ENCODE measurements around the gene PLB1.

The PLB1 gene, protein sequence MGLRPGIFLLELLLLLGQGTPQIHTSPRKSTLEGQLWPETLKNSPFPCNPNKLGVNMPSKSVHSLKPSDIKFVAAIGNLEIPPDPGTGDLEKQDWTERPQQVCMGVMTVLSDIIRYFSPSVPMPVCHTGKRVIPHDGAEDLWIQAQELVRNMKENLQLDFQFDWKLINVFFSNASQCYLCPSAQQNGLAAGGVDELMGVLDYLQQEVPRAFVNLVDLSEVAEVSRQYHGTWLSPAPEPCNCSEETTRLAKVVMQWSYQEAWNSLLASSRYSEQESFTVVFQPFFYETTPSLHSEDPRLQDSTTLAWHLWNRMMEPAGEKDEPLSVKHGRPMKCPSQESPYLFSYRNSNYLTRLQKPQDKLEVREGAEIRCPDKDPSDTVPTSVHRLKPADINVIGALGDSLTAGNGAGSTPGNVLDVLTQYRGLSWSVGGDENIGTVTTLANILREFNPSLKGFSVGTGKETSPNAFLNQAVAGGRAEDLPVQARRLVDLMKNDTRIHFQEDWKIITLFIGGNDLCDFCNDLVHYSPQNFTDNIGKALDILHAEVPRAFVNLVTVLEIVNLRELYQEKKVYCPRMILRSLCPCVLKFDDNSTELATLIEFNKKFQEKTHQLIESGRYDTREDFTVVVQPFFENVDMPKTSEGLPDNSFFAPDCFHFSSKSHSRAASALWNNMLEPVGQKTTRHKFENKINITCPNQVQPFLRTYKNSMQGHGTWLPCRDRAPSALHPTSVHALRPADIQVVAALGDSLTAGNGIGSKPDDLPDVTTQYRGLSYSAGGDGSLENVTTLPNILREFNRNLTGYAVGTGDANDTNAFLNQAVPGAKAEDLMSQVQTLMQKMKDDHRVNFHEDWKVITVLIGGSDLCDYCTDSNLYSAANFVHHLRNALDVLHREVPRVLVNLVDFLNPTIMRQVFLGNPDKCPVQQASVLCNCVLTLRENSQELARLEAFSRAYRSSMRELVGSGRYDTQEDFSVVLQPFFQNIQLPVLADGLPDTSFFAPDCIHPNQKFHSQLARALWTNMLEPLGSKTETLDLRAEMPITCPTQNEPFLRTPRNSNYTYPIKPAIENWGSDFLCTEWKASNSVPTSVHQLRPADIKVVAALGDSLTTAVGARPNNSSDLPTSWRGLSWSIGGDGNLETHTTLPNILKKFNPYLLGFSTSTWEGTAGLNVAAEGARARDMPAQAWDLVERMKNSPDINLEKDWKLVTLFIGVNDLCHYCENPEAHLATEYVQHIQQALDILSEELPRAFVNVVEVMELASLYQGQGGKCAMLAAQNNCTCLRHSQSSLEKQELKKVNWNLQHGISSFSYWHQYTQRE (N-terminal part only)

DNA sequence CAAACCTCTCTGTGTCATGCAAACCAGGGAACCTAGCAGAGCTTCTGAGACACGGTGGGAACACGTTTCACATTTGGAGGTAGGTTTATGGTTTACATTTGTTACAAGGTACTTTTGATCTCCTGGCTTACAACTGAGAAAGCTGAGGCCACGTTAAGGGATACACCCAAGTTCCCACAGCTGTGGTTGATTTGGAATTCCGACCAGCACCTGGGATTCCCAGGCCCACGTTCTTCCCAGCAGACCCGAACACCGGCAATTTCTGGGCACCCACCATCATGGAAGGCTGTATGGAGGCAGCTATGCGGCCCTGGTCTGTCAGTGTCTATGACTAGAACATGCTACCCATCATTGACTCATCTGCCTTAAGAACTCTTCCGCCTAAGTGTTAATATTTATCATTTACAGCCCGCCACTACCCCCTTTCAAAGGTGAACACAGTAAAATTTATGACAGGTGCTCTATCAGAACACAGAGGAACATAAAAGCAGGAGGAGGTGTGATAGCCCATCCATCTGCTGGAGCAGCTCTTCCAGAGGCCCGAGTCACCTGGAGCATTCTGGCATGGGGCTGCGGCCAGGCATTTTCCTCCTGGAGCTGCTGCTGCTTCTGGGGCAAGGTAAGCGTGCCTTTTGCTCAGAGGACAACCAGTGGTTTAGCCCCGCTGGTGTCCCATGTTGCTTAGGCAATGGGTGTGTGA, at the start of gene PLB1:
Gene PLB1, plus strand, starts transcription at position 510 of the 700 bp plus-strand sequence. Its CDS starts 55 bp downstream, at position 565.
- no peak for DNase-seq

DNA sequence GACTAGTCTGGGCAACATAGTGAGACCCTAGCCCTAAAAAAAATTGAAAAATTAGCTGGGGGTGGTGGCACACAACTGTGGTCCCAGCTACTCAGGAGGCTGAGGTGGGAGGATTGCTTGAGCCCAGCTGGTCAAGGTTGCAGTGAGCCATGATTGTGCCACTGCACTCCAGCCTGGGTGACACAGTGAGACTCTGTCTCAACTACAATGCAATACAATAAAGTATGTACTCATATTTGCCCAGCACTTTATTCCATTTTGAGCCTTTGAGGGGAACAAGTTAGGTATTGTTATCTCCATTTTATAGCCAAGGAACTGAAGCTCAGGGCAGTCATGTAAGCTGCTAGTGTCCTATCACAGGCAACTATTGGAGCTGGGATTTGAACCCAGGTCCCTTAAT, 49.3 kb upstream of the PLB1 start:
- DNase-seq: no peak

DNA sequence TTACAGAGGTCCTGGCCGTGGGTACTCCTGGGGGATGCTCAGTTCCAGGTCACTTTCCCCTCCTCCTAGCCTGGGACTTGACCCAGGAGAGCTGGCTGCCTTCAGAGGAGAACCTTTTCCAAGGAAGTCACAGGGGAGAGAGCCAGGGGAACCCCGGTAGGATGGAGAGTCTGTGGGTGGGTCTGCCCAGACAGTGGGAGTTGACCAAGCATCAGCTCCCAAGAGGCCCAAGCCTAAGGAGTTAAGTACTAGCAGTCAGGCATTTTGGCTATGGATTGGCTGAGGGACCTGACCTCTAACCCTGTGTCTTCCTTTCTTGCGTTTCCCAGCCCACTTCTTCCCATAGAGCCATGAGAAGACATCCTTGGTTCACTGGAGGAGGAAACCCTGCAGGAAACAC, 48.8 kb upstream of the PLB1 start:
- no peak for DNase-seq

DNA sequence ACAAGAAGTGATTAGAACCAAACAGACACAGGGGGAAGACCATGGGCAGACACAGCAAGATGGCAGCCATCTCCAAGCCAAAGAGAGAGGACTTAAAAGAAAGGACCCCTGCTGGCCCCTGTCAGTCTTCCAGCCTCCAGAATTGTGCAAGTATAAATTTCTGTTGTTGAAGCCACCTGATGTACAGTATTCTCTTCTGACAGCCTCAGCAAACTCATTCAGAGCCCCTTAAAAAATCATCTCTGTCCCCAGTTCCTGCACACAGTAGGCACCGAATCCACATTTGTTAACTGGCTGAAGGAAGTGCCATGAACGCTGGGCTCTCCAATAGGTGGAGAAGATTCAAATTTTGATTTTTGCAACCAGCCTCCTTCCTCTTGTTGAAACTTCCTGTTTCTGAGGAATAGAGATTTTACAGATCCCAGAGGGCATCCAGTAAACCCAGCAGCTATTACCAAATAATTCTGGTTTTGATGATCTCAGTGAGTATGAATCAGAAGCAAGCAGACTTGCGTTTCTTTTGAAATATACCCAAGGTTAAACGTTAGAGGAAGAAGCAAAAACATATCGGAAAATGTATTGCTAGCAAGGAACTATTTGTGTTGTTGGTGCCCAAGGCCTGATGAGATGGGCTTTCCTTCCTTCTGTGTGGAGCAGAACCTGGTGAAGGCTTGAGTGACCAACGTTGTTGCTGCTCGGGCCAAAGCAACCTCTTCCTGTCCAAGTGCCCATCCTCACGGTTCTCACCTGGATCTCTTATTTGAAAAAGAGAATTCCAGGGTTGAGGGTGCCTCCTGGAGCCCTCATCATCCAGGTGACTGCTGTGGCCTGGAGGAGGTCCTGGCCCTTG, 47.7 kb upstream of the PLB1 start:
- DNase-seq: no peak

DNA sequence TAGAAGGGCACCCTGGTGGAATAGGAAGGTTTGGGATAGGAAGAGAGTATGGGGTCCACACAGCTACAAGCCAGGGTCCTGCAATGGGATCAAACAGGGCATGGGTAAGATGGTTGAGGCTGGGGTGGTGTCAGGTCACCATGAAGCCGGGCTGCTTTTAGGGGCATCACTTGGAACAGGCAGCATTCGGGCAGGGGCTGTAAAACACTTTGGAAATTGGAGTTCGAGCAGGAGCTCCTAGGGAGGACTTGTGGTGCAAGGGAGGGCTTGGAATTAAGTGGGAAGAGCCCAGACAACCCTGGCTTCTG, 47.1 kb upstream of the PLB1 start:
- no peak for DNase-seq

DNA sequence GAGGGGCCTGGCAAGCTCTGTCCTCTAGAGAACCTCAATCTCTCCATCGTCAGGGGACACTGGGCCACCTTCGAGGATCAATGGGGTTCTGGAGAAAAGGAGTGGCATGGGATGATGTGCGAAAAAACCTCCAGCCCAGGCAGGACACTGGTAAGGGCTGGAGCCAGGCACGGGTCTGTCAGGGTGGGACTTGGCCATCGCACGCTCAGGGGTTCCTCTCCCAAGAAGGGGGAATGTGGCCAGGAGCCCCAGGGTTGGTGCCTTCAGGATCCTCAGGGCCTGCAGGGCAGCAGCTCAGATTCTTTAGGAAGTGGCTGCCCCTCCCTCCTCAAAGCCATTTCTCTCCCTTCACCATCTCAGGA, 46.8 kb upstream of the PLB1 start:
- DNase-seq: no peak

DNA sequence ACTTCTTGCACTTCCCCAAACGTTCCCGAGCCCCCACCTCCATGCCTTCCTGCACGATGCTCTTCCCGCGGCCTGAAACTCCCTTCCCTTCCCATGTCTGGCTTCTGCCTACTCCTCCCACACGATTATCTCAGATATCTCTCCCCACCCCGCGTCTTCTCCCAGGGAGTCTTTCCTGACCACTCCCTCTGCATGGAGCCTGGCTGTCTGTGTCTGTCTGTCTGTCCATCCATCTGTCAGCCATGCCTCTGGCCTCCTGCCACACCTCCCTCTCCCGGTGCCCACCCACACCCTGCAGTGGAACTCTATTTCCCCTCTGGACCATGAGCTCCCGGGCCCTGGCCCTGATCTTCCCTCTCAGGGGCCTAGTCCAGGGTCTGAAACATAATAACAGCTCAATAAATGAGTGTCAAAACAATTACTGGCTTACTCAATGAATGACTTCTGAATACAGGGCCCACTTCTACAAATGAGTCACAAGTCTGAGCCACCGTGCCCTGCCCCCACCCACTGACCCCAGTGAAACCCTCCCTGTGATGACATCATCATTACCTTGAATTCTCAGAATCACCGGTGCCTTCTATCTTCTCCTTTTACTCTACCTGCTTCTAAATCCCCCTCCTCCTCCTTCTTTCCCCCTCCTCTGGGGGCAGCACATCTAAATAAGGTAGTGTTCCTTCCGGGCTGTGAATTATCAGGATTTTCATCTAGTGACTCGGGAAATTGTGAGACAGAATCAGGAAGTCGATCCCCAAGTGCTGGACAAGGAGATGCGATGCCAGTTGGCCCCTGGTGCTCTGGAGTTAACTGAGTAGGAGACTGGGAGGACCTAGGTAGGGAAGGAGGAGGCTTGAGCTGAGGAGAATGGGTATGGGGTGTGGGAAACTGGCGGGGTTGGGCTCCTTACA, 46.1 kb upstream of the PLB1 start:
- DNase-seq: no peak

DNA sequence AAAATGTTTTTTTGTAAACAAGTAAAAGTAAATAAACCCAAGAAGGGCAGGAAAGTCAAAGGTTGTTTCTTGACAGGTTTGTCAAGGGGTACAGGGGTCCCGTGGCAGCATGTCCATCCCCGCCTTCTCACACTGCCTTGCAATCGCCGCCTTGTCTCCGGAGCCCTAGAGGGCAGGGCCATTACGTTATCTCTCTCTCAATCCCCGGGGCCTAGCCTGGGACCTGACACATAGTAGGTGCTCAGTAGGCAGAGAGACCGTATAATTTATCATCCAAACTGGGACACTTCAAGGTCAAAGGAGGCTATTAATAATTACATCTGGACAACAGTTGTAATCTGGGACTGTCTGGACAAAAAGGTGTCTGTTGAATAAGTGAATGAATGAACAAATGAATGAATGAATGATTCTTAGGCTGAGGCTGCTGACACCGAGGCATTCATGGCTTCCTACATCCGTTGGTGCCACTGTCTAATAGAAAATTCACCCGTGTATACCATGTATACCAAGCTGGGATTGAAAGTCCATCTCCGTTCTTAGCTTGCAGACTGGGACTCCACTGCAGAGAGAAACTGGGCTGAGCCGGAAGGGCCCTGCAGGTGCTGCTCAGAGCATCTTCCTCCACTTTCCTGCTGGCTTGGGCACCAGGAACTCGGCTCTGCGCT, 44.8 kb upstream of the PLB1 start:
- no peak for DNase-seq

DNA sequence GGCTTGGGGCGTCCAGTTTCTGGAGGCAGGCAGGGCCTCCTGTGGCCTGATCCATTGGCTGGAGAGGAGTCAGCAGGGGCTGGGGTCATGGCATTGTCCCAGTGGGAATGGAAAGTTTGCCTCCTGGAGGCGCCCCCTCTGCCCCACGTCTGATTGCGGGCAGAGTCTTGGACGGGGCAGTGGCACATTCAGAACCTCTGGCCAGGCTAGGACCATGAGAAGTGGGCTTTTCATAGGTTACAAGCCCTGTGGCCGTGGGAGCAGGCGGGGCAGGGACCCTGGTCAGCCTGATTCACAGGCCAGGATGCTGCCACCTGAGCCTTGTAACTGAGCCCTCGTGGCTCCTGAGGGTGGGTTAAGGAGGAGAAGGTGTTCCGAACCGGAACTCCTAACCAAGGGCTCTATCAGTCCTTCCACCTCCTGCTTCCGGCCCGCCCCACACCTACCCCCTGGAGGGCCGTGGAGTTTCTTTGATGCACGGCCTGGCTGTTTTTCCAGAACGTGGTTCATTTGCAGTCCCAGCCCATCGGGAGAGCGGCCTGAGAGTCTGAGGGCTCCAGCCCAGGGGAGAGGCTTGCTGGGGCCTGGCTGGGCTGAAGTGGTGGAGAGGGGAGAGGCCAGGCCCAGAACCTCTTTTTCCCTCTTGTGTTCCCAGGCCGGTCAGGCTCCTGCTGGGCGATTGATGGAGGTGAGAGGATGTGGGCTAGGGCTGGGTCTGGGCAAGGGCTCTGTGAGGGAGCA, 43.9 kb upstream of the PLB1 start:
- no peak for DNase-seq

DNA sequence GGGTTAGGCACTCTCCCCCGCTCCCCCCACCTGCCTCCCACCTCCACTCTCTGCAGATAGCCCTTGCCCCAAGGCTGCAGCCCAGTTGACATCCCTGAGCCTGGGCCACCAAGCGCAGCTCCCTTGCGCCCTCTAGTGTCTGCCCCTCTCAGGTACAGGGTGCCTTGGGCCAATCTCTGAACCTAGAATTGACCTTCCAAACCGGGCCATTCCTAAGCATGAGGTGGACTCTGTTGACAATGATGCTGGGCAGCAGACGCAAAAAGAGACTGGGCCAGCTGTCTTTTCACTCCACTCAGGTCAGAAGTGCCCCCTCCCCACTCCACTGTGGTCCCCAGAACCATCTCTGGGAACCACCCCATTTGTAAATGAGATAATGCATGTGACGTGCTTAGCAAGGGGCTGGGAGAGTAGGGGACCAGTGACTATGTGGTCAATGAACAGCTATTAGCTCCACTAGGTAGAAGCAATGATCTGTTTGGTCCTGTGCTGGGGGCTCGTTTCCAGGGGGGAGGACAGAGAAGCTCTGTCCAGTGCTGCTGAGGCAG, 43.3 kb upstream of the PLB1 start:
- no peak for DNase-seq

DNA sequence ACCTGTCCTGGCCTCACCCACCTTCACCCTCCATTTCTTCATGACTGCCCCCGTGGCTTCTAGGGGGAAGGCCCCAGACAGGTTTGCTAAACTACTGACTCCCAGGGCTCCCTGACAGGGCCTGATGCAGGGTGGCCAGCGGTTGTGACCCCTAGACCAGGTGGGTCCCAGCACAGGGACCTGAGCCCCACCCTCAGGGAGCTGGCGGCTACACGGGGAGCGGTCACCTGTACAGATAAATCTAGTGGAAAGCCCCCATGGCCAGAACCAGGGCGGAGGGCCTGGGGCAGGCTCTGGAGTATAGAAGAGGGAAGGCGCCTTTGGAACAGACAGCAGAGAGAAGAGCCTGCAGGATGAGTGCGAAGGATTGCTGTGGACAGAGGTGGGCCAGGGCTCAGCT, 42.5 kb upstream of the PLB1 start:
- DNase-seq: no peak

DNA sequence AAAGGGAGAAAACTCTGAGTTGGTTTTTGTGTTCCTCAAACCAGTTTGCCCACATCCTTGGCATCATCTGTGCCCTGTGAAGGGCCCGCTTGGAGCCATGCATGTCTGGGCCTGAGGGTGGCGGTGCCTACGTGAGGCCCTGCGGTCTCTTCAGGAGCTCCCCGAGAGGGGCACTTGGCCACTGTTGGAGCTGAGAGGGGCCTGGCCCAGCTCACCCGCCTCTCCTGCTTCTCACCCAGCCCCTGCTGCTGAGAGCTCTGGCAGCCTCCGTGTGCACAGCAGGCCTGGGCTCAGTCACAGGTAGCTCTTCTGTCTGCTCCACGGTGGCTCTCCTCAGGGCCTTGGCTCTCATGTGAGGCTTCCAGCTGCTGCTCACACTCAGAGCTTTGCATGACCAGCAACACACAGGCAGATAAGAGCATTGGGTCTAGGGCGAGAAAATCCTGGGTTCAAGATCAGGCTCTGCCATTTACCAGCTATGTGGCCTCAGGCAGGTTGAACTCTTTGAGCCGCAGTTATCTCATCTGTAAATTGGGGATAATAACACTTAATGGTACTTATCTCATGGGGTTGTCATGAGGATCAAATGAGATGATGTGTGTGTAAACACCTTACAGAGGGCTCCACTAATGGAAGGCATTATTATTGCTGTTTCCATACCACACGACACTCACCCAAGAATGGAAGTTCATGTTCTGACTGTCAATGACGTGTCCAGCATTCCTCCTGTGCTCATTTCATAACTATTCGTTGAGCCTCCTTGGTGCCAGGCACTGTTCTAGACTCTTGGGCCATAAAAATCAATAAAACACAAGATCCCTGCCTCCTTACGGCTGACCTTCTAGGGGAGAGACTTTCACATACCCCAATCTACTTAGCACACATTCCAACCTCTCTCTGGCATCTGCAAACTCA, 41.6 kb upstream of the PLB1 start:
- no peak for DNase-seq

DNA sequence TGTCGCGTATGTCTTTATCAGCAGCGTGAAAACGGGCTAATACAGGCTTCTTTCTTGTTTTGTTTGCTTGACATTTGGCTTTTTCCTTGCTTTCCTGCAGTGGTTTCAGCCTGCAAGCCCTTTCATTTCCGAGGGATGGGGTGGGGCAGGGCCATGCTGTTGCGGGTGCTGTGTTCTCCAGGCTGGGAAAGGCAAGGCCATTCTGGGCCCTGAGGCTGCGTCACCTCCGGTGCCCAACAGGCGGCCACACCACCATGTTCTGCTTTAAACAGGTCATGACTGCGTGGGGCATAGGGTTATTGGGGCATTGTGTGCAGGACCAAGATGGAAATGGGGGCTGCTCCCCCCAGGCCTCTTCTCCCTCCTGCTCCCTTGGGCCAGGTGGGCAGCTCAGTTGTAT, 38.6 kb upstream of the PLB1 start:
- no peak for DNase-seq

DNA sequence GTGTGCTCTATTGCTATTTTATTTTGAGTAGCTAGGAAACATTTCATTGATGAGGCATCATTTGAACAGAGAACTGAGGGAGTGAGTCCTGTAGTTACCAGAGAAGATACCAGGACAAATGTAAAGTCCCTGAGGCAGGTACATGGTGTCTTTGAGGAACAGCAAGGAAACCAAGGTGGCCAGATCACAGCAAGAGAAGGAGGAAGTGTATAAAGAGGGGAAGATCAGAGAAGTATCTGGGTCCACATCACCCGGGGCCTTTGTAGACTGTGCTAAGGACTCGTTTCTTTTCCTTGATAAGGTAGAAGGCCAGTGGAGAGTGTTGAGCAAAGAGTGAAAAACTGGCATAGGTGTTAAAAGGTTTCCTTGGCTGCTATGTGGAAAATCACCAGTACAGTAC, 34.8 kb upstream of the PLB1 start:
- DNase-seq: no peak

DNA sequence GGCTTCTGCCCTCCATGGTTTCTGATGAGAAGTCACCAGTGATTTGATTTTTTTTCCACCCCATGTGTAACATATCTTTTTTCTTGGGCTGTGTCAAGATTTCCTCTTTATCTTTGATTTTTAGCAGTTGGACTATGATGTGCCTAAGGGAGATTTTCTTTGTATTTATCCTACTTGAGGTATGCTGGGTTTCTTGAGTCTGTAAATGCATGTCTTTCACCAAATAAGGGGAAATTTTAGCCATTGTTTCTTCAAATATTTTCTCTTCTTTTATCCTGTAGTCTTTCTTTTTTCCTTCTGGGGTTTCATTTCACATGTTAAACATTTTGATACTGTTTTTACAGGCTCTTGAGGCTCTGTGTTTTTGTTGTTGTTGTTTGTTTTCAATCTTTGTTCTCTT, 33.7 kb upstream of the PLB1 start:
- DNase-seq: no peak

DNA sequence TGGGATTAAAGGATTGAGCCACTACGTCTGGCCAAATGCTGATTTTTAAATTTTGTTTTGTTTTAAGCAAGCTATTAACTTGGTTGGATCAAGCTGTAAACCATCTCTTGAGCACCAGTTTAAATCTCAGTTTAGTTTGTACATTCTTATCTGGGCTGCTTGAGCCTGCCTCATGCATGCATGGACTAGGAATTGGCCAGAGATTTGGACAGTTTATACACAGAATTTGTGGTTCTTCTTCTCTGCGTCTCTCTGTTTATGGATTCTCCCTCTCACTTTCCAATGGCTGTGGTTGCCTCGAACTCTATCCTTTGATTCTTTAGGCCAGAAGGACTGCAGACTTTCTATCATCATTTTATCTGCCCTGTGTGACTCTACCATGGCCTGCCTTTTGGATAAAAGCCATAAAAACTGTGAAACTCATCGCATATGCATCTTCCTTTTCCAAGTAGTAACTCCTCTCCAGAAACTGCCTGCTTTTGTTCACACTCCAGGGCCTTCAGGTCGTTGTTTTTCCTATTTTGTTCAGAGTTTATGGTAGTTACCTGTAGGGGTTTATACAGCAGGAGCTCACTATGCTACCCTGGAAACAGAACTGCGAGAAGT, 32.5 kb upstream of the PLB1 start:
- no peak for DNase-seq

DNA sequence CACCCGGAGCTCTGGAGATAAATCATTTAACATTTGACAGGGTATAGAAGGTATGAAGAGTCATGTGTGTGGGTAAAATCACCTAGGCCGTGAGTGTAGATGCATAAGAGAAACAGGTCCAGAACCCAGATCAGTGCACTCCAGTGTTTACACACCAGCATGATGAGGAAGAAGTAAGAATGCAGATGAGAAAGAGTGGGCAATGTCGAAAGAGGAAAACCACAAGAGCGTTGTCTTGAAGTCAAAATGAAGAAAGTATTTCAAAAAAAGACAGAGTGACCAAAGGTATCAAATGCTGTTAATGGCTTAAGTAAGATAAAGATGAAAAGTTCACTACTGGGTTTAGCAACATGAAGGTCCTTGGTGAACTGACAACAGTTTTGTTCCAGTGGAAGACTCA, 32.0 kb upstream of the PLB1 start:
- no peak for DNase-seq

Data from NCI-H1417 treated with DMSO at 0.1 percent for 48 hours (cell line).